Common myeloid progenitor, CD34-positive (primary cell): ENCODE data around the gene RBMS1.

Experiments
- CTCF ChIA-PET: fragments of 350-600 bp; sonication (Branson Sonifier 250); formaldehyde crosslinking; loops from one replicate; lab custom pipeline; 2021; ENCODE audit warnings: antibody characterized with exemption; lab: Charles Lee
- POLR2A ChIA-PET: fragments of 350-600 bp; sonication (Branson Sonifier 250); formaldehyde crosslinking; loops from one replicate; lab custom pipeline; 2021; ENCODE audit warnings: antibody characterized with exemption; lab: Charles Lee
- DNase-seq, 3 donors: peaks; one replicate each; pipeline versions ENCODE4 v3.0.0 to v3.0.0-alpha.2; 2013
- H3K27ac ChIP-seq, 2 experiments: 1 replicate in 1 of 2; 2 replicates in 1 of 2; pipeline ENCODE4 v1.7.0; 2013; ENCODE audit warnings: inconsistent platforms in 2 of 2, low read length in 2 of 2, mild to moderate bottlenecking in 2 of 2, low read depth in 1 of 2, moderate library complexity in 1 of 2; ENCODE audit not compliant: severe bottlenecking in 2 of 2, insufficient read depth in 1 of 2, poor library complexity in 1 of 2
- H3K27me3 ChIP-seq, 5 experiments: replicated peaks in 2 of 5; 1 replicate in 3 of 5; 2 replicates in 2 of 5; pipeline versions ENCODE4 v1.6.1 to v1.7.0; 2013; ENCODE audit warnings: low read length in 4 of 5, mild to moderate bottlenecking in 2 of 5, moderate library complexity in 2 of 5, inconsistent platforms in 1 of 5; ENCODE audit not compliant: insufficient read depth in 5 of 5, control insufficient read depth in 4 of 5
- H3K36me3 ChIP-seq, 4 experiments: 1 replicate in 2 of 4; 2 replicates in 2 of 4; pipeline versions ENCODE4 v1.6.1 to v1.7.0; 2013; ENCODE audit warnings: low read length in 3 of 4, control low read depth in 1 of 4, mild to moderate bottlenecking in 1 of 4; ENCODE audit not compliant: control insufficient read depth in 4 of 4, insufficient read depth in 4 of 4
- H3K4me1 ChIP-seq, 4 experiments: 1 replicate in 3 of 4; 2 replicates in 1 of 4; pipeline versions ENCODE4 v1.6.1 to v1.7.1; 2013; ENCODE audit warnings: low read length in 3 of 4, mild to moderate bottlenecking in 3 of 4, control low read depth in 1 of 4, inconsistent platforms in 1 of 4, moderate library complexity in 1 of 4; ENCODE audit not compliant: control insufficient read depth in 4 of 4, insufficient read depth in 4 of 4; ENCODE audit errors: control extremely low read depth in 1 of 4
- H3K4me3 ChIP-seq, 7 experiments: 1 replicate in 4 of 7; 2 replicates in 3 of 7; pipeline versions ENCODE4 v1.5.1 to v1.7.0; 2013; ENCODE audit warnings: mild to moderate bottlenecking in 7 of 7, low read length in 6 of 7, moderate library complexity in 6 of 7, inconsistent platforms in 2 of 7, low read depth in 2 of 7, control low read depth in 1 of 7; ENCODE audit not compliant: insufficient read depth in 4 of 7, control insufficient read depth in 1 of 7; ENCODE audit errors: extremely low read depth in 1 of 7
- H3K9me3 ChIP-seq, 5 experiments: 1 replicate in 4 of 5; 2 replicates in 1 of 5; pipeline versions ENCODE4 v1.6.1 to v1.7.1; 2013; ENCODE audit warnings: low read length in 4 of 5, mild to moderate bottlenecking in 2 of 5, inconsistent platforms in 1 of 5, low read depth in 1 of 5, moderate library complexity in 1 of 5; ENCODE audit not compliant: control insufficient read depth in 4 of 5, insufficient read depth in 2 of 5; ENCODE audit errors: control extremely low read depth in 1 of 5
- WGBS: methylation state at CpG from one replicate; pipeline ENCODE4 v1.1.5; 2013; ENCODE audit not compliant: insufficient coverage; 5-methylcytosine and 5-hydroxymethylcytosine counted together

Gene RBMS1

DNA sequence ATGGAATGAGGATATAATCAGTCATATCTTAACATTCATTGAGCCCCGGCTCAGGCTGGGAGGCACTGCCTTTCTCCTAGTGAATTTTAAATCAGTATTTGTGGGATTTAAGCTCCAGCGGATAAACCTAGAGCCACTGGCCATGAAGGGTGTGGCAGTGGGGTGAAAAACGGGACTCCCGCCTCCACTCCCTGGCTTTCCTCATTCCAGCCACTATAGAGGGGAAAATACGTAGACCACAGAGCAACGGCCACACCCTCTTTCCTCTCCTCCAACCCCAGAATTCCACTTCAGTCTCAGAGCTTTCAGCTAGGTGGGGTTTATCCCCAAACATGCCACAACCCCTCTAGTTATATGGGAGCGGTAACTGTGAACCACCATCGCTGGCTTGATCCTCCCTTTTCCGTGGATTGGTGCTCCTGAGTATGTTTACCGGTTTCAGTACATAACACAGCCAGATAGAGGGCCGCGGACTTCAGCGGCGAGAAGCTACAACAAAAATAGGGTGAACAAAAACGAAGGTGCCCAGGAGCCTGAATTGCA is 223.0 kb downstream of the RBMS1 start:
- DNase-seq, result no peak
- H3K27me3 ChIP-seq, result no peaks in the 10 kb centered on the region
- peak overlapping the region in 4 of 7 experiments; percentile 46 to 75 (median 63) for H3K4me3 ChIP-seq
- peaks cover 3 to 19% (median 8%) of the 10 kb centered on the region in 4 experiments for H3K36me3 ChIP-seq
- ChIA-PET CTCF (interaction anchor here (0.8 to 2.3 kb wide), 14 partner anchors 9 to 682 kb away, joined by 3 to 9 read pairs (median 5); no protein-coding TSS in a partner anchor), POLR2A (interaction anchor here (1.1 to 1.3 kb wide), 2 partner anchors 9 to 21 kb away, joined by 3 read pairs; no protein-coding TSS in a partner anchor)
- no peaks in the 10 kb centered on the region for H3K9me3 ChIP-seq
- peak overlapping the region in 1 of 2 experiments; percentile 49 for H3K27ac ChIP-seq
- 96% methylated on average over 14 of the region's 15 CpGs for whole genome bisulfite sequencing
- peaks cover 0 to 15% (median 12%) of the 10 kb centered on the region in 4 experiments for H3K4me1 ChIP-seq

DNA sequence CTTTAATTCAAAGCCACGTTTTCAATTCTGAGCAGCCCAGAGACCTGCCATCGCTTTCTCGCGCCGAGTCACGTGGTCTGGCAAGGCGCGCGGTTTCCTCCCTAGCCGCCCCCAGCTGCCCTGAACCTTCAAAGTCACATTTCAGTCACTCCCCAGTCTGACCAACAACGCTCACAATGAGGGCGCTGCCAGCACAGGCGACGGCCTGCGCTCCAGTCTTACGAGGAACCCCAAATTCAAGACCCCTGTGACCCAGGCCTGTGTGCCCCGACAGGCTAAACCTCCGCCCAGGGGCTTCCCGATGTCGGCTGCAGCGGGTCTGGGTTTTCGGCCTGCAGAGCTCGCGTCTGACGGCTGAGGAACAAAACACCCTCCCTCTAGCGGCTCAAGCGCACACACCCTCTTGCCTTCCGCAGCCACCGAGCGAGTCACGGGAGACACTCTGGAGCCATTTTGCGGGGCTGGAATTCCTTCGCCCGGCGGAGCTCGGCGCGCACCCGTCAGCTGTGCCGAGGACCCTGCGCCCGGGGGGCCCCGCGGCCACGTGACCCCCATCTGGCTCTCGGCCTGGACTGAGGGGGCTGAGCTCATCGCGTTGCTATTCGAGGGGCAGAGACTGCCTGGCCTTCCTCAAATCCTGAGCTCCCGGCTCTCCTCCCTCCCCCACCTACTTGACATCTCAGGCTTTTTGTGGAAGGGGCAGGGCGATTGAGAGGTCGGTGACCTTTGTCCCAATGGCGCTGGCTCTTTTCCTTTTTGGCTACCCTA is 223.6 kb downstream of the RBMS1 start:
- Histone ChIP-seq H3K4me1 (peaks cover 0 to 15% (median 12%) of the 10 kb centered on the region in 4 experiments), H3K27me3 (no peaks in the 10 kb centered on the region), H3K36me3 (peaks cover 3 to 13% (median 4%) of the 10 kb centered on the region in 4 experiments), H3K4me3 (peak overlapping the region; percentile 15 to 75 (median 56)), H3K9me3 (no peaks in the 10 kb centered on the region), H3K27ac (peak overlapping the region in 1 of 2 experiments; percentile 49)
- CTCF ChIA-PET, result interaction anchor here (0.8 to 2.3 kb wide), 14 partner anchors 10 to 682 kb away, joined by 3 to 9 read pairs (median 4); no protein-coding TSS in a partner anchor
- WGBS, result under 1% methylated on average over 39 of the region's 53 CpGs
- POLR2A ChIA-PET, result interaction anchor here (1.1 to 1.3 kb wide), 2 partner anchors 10 to 21 kb away, joined by 3 read pairs; no protein-coding TSS in a partner anchor
- peak; percentile 86 to 93 (median 90) for DNase-seq

DNA sequence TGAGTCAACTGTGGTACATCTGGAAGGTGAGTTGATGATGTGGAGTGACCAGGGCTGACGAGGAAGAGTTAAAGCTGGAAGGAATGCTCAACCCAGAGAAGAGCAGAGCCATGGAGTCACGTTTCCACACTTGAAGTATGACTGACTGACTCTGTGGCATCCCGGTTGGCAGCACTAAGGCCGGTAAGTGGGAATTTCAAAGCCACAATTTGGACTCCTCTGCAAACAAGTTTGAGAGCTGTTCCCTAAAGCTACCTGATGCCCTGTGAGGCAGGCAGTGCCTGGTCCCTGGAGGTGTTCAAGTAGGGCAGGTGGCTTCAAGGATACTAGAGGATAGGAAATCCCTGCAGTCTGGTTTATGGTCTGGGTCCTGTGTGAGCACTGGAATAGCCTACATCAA is 224.2 kb downstream of the RBMS1 start:
- H3K27me3 ChIP-seq, result no peaks in the 10 kb centered on the region
- no peak overlapping the region for H3K27ac ChIP-seq
- WGBS, result 92% methylated on average over 4 of the region's 4 CpGs
- POLR2A ChIA-PET, result no interaction called here
- H3K9me3 ChIP-seq, result no peaks in the 10 kb centered on the region
- CTCF ChIA-PET, result interaction anchor here (0.8 to 2.3 kb wide), 9 partner anchors 10 to 683 kb away, joined by 3 to 9 read pairs (median 6); no protein-coding TSS in a partner anchor
- H3K4me1 ChIP-seq, result peaks cover 0 to 15% (median 12%) of the 10 kb centered on the region in 4 experiments
- H3K36me3 ChIP-seq, result peaks cover 0 to 10% (median 2%) of the 10 kb centered on the region in 4 experiments
- DNase-seq, result no peak
- peak overlapping the region in 6 of 7 experiments; percentile 46 to 75 (median 60) for H3K4me3 ChIP-seq

DNA sequence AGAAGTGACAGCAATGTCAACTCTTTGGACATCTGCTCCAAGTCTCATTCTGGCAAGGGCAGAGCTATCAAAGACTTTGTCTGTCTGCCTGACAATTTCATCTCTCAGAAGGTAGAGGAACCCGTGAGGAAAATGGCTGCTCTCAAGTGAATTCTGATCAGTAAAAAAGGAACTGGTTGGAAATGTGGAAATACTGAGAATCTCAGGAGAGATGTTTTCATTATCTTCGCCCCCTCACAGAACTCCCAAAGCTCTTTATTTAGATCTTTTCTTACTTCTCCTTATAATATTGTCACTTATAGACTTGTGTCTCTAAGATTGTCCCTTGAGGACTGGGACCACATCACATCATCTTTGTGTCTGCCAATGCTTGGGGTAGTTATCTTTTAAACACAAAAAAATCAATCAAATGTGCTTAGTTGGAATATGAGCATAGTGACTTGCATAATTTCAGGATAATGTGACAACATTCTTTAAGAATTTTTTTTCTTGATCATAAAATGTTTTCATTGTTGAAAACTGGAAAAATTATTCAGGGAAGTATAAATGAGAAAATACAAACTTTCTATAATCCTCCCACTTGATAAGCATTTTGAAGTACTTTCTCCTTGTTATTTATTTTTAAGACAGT is 225.3 kb downstream of the RBMS1 start:
- POLR2A ChIA-PET, result no interaction called here
- H3K27me3 ChIP-seq, result no peaks in the 10 kb centered on the region
- DNase-seq, result no peak
- 100% methylated on average over 1 of the region's 2 CpGs for WGBS
- CTCF ChIA-PET, result interaction anchor here (0.9 kb wide), 1 partner anchor 9 kb away, joined by 3 read pairs; no protein-coding TSS in a partner anchor
- H3K4me3 ChIP-seq, result no peak overlapping the region
- peaks cover 0 to 15% (median 12%) of the 10 kb centered on the region in 4 experiments for H3K4me1 ChIP-seq
- H3K27ac ChIP-seq, result no peak overlapping the region
- no peaks in the 10 kb centered on the region for H3K9me3 ChIP-seq
- H3K36me3 ChIP-seq, result peaks cover 0 to 10% (median 2%) of the 10 kb centered on the region in 4 experiments

DNA sequence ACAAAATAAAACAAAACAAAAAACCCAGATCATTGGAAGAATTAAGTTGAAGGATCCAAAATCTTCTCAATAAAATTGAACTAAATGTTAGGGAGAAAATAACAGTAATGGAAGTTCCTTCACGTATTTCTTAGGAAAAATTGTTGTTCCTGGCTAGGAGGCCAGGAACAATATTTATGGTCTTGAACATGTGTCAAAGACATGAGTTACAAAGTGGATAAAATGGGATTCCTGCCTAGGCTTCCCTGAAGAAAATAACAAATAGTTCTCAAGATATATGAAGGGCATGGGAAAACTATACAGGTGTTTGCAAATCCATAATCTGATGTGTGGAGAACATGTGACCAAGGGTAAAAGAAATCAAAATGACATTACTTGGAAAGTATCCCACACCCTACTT is 225.9 kb downstream of the RBMS1 start:
- WGBS, result 100% methylated on average over 1 of the region's 1 CpG
- Histone ChIP-seq H3K27me3 (no peaks in the 10 kb centered on the region), H3K27ac (no peak overlapping the region), H3K4me1 (peaks cover 0 to 15% (median 12%) of the 10 kb centered on the region in 4 experiments), H3K9me3 (no peaks in the 10 kb centered on the region), H3K4me3 (no peak overlapping the region), H3K36me3 (peaks cover 0 to 10% (median 2%) of the 10 kb centered on the region in 4 experiments)
- no peak for DNase-seq
- POLR2A ChIA-PET, result no interaction called here
- CTCF ChIA-PET, result interaction anchor here (0.9 to 1.2 kb wide), 2 partner anchors 9 to 16 kb away, joined by 3 to 5 read pairs; no protein-coding TSS in a partner anchor

GRCh38 chr2:160267022-160267421 is 226.6 kb downstream of the RBMS1 start:
- peaks cover 0 to 10% (median under 1%) of the 10 kb centered on the region in 4 experiments for H3K36me3 ChIP-seq
- no peak for DNase-seq
- CTCF ChIA-PET, result interaction anchor here (0.7 to 1.2 kb wide), 3 partner anchors 15 to 703 kb away, joined by 3 to 5 read pairs (median 3); no protein-coding TSS in a partner anchor
- H3K9me3 ChIP-seq, result no peaks in the 10 kb centered on the region
- WGBS, result 100% methylated on average over 1 of the region's 4 CpGs
- H3K27me3 ChIP-seq, result no peaks in the 10 kb centered on the region
- no peak overlapping the region for H3K4me3 ChIP-seq
- POLR2A ChIA-PET, result no interaction called here
- H3K4me1 ChIP-seq, result peaks cover 0 to 15% (median 12%) of the 10 kb centered on the region in 4 experiments
- no peak overlapping the region for H3K27ac ChIP-seq
